Ramos (cell line): ENCODE results near the gene ARHGAP23.

ENCODE experiments used
- in situ Hi-C: fragments of 300-500 bp; cut with MboI; formaldehyde crosslinking; loops from one replicate; pipeline ENCODE4 v1.14.3; 2022; ENCODE audit warnings: low sequenced_read_pairs; ENCODE audit not compliant: unreplicated experiment

ARHGAP23 gene

DNA sequence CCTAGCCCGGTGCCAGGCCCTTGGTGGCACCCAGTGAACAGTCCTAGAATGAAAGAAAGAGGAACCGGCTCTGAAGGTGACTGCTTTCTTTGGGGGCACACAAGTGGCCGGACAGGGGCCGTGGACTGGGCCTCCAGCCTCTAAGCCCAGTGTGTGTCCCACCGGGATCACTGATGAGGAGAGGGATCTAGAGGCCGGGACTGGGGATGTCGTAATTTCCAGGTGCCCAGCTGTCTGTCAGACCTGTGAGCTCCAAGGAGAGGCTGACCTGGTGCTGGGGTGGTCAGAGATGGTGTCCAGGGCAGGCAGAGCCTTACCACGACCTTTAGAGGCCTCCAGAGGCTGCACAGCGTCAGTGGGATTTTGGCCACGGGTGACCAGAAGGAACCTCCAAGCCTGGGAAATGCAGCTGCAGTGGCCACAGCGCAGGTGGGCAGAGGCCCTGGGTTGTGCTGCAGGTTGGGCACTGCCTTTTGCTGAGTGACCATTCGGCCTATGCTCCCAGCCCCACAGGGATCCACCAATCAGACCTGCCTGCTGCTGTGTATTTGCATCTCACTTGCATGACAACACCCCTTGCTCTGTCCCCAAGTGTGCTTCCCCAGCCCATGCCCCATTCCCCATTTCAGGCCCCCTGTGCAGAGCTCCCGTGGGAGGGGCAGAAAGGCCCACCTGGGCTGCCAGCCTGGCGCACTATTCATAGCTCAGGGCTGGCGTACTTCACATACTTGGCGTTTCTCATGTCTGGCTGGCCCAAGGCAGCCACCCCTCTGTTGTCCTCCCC lies 12.5 kb downstream of the ARHGAP23 start:
- in situ Hi-C loops: loop anchor here (5.0 kb wide), 1 partner anchor 46 kb away; no protein-coding TSS in a partner anchor

- in situ Hi-C loops: loop anchor here (5.0 kb wide), 1 partner anchor 46 kb away; no protein-coding TSS in a partner anchor
Measured at GRCh38 chr17:38441429-38442061, 13.3 kb downstream of the ARHGAP23 start.

- in situ Hi-C loops: loop anchor here (5.0 kb wide), 1 partner anchor 45 kb away; no protein-coding TSS in a partner anchor
Measured at GRCh38 chr17:38442548-38442947, 14.3 kb downstream of the ARHGAP23 start.

DNA sequence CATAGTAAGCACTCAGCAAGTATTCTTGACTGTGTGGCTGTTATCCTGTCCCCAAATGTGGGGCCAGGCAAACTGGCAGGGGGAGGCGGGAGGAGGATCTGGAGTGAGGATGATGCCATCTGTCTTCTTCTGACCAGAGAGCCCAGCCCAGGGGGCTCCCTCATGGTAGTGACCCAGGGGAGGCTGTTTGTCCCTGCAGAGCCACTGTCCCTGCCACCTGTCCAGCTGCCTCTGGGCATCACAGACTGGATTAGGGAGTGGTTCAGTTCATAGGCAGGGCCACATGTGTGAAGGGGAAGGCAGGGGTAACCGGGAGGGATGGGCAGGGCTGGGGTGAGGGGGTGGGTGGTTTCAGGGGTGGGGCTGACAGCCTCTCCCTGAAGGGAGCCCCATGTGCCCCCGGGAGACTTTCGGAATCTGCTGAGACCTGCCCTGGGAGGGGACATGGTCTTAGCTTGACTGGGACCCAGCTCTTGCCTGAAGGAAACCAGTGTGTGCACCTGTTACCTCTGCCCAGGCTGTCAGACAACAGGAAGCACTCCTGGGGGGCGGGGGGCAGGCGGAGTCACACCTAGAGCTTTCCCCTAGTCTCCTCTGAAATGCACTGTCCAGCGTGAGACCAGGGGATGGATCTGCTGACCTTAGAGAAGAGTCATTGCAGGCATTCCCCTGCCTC lies 15.2 kb downstream of the ARHGAP23 start:
- in situ Hi-C loops: loop anchor here (5.0 kb wide), 1 partner anchor 44 kb away; no protein-coding TSS in a partner anchor

- in situ Hi-C loops: loop anchor here (5.0 kb wide), 1 partner anchor 43 kb away; no protein-coding TSS in a partner anchor
Measured at GRCh38 chr17:38444151-38444550, 15.9 kb downstream of the ARHGAP23 start.

- in situ Hi-C loops: no loop called here
Measured at GRCh38 chr17:38447502-38448085, 19.3 kb downstream of the ARHGAP23 start.

DNA sequence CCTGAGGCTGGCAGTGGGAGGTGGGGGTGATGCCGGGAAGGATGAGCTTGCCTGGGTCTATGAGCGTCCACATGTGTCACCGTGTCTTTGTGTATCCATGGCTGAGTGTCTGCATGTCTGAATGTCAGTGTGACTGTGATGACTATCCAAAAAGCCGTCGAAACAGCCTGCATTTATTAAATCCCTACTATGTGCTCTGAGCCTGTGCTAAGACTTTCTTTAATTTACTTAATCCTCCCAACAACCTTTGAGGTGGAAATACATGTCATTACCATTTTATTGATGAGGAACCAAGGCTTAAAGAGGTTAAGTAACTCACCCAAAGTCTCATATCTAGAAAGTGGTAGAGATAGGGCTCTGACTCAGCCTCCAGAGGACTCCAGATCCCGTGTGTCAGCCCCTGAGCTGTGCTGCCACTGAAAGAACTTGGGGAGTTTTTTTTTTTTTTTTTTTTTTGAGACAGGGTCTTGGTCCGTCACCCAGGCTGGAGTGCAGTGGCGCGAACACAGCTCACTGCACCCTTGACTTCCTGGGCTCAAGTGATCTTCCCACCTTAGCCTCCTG lies 20.0 kb downstream of the ARHGAP23 start:
- in situ Hi-C loops: no loop called here

DNA sequence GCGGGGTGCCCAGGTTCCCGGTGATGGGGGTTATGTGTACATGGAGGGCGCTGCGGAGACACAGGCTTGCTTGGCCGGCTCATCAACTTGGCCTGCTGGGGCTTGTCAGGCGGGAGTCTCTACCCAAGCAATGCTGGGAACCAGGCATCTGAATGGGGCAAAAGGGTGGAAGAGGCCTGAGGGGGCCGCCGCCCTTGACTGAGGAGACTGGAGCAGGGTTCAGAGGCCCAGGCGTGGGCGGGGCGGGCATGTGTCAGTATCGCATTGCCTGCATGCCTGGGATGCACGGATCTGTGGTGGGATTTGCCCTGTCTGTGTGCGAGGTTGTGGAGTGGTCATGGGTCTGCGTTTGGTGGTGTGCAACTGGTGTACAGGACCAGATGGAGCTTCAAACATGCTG lies 21.1 kb downstream of the ARHGAP23 start:
- in situ Hi-C loops: no loop called here

GRCh38 chr17:38450557-38451029 lies 22.3 kb downstream of the ARHGAP23 start:
- in situ Hi-C loops: no loop called here

DNA sequence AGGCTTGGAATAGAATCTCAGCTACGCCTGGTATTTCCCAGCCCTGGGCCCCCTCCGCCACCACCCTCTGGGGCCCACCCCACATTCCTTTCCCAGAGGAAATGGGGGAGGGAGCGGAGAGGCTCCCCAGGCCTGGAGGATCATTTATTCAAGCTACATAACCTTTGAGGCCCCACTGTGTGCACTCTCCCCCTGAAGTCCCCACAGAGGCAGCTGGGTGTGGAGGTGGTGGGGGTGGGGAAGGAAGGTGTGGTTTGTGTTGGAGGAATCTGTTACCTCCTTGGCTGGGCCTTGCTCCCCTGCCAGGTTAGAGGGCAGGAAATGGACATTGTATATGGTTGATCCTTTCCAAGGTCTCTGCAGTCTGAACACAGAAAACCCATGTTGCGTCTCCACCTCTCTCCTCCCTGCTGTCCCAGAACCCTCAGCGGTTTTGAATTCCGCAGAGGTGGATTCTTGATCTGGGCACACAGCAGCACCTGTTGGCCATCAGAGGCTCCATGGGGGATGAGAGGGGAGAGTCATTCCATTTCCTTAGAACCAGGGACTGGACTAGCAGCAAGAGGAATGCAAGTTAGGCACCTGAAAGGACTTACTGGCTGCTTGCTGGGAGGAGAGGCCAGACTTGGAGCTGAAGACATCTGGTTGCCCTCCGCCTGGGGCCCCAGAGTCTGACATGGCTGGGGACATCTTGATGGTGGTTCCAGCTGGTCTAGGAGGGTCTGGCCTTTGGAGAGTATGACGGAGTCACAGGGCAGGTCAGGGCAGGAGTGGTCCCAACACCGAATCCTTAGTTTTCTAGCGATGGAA lies 23.0 kb downstream of the ARHGAP23 start:
- in situ Hi-C loops: no loop called here

DNA sequence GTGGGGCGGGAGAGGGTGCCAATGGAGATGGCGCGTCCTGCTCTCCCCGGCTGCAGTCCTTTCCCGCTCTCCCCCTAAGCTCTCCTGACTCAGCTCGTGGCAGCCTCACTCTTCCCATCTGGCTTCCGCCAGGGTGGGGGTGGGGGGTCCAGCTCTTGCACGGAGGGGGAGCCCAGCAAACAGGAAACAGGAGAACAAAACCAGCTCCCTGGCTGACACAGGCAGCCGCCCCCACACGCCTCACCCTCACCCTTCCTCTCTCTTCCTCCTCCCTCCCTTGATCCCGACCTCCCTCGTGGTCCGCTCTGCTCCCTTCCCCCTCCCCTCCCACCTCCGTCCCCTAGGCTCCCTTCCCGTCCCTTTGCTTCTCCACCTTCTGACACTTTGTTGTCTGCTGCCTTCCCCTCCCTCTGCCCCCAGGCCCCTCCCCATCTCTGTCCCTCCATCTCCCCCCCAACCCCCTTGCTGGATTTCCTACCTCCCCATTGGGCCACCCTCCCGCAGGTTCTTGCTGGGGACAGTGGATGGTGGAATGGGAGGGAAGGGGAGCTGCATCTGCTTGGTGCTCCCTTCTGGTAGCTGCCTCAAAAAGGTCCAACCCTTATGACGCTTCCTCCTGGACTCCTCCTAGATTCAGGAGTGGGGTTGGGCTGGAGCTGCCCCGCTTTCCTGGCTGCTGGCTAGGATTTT lies 23.7 kb downstream of the ARHGAP23 start:
- in situ Hi-C loops: no loop called here

- in situ Hi-C loops: no loop called here
Measured at GRCh38 chr17:38452719-38453118, 24.5 kb downstream of the ARHGAP23 start.

GRCh38 chr17:38453951-38454421 lies 25.7 kb downstream of the ARHGAP23 start:
- in situ Hi-C loops: no loop called here

GRCh38 chr17:38454532-38454931 lies 26.3 kb downstream of the ARHGAP23 start:
- in situ Hi-C loops: no loop called here

DNA sequence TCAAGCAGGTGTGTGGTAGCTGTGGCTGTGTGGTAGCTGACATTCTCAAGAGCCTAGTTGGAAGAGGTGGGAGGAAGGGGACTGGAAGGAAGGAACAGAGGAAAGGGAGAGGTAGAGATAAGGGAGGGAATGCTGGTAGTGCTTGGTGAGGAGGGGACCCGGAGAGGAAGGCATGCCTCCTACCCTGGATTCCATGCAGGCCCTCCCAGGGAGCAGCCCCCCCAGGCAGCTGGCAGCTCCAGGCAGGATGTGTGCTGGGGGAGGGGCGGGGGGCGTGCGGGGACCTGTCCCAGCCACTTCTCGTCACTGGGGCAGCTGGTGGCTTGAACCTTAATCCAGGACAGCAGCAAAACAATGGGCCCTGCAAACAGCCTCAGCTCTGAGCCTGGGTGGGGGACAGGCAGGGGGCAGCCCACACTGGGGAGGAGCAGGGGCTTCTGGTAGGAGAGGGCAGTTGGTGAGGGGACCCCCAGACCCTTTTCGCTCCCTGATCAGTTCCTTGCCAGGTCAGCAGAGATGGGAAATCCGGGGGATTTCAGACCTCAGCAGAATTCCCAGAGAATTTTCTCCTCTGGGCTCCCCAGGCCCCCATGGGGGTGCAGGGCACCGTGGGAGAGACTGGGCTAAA lies 27.1 kb downstream of the ARHGAP23 start:
- in situ Hi-C loops: no loop called here

DNA sequence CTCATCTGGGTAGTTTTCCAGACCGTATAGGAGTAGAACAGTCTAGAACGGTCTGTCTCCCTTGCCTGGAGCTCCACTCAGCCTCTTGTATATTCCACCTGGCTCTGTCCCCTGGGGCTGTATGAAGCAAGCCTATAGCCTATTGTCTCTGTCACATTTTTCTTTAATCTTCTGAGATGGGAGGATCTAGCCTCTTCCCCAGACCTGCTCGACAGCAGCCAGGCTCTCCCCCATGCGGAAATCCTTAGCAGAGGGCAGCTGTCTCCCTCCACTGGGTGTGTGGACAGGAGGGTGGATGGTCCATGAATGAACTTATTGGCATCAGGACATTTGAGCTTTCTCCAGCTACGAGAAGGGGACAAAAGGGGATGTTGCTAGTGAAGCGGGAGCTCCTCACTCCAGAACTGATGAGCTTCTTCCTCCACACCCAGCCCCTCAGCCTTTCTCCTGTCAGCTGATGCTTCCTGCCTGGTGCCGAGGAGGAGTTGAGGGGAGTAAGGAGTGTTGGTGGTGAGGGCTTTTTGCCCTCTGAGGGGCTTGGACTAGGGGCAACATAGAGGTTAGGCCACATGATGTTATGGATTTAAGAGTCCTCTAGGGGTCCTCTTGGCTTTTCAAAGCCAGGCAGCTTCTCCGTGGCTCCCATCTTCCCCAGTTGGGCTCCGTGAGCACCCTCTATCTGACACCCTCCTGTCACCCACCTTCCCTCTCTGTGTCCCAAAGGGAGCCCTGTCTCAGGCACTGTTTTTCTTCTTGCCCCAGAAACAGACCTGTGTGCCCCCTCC lies 28.0 kb downstream of the ARHGAP23 start:
- in situ Hi-C loops: no loop called here

- in situ Hi-C loops: no loop called here
Measured at GRCh38 chr17:38457577-38458371, 29.5 kb downstream of the ARHGAP23 start.
